ENCODE results near the gene LCE5A. TPM values are rescaled to one million over a fixed set of nuclear protein-coding genes. Genes with fewer than 3 reads are reported as not detected.
"Not testable (repeated sequence)": the region's sequence is repeated elsewhere in the genome, so short reads cannot be mapped to it uniquely, and the experiment has no call there.

The LCE5A gene
- polyA plus RNA-seq, 1 experiment = not detected

GRCh38 chr1:152479792-152480595 lies 30.6 kb upstream of the LCE5A start:
- no peaks in the 10 kb centered on the region for H3K36me3 ChIP-seq (ENCODE audit: control insufficient read depth, insufficient read depth, low read length)
- H3K27me3 ChIP-seq (ENCODE audit: control insufficient read depth, insufficient read depth, low read length) = no peaks in the 10 kb centered on the region
- no peak overlapping the region for H3K4me3 ChIP-seq (ENCODE audit: low read depth, low read length)
- ChIA-PET CTCF (interaction anchor here (0.6 to 2.8 kb wide), 9 partner anchors 10 to 549 kb away, joined by 3 to 21 read pairs (median 3); no protein-coding TSS in a partner anchor), POLR2A (no interaction called here)
- no peak for DNase-seq (ENCODE audit: low read depth)
- peak; percentile 63 for TF ChIP-seq CTCF (IDR thresholded peaks at IDR 0.05; ENCODE audit: insufficient read depth, low read depth, low read length)

- CTCF ChIA-PET = interaction anchor here (0.6 to 2.8 kb wide), 5 partner anchors 12 to 56 kb away, joined by 3 to 21 read pairs (median 3); no protein-coding TSS in a partner anchor
- DNase-seq (ENCODE audit: low read depth) = no peak
- no peaks in the 10 kb centered on the region for H3K36me3 ChIP-seq (ENCODE audit: control insufficient read depth, insufficient read depth, low read length)
- H3K27me3 ChIP-seq (ENCODE audit: control insufficient read depth, insufficient read depth, low read length) = no peaks in the 10 kb centered on the region
- POLR2A ChIA-PET = no interaction called here
- no peak overlapping the region for H3K4me3 ChIP-seq (ENCODE audit: low read depth, low read length)
- TF ChIP-seq CTCF (IDR thresholded peaks at IDR 0.05; ENCODE audit: insufficient read depth, low read depth, low read length) = no peak
Measured at GRCh38 chr1:152481869-152482664, 28.5 kb upstream of the LCE5A start.

GRCh38 chr1:152486400-152487006 lies 24.1 kb upstream of the LCE5A start:
- H3K4me3 ChIP-seq (ENCODE audit: low read depth, low read length) = no peak overlapping the region
- H3K36me3 ChIP-seq (ENCODE audit: control insufficient read depth, insufficient read depth, low read length) = no peaks in the 10 kb centered on the region
- CTCF ChIA-PET = interaction anchor here (0.6 to 2.1 kb wide), 3 partner anchors 12 to 320 kb away, joined by 3 to 9 read pairs (median 3); no protein-coding TSS in a partner anchor
- no peaks in the 10 kb centered on the region for H3K27me3 ChIP-seq (ENCODE audit: control insufficient read depth, insufficient read depth, low read length)
- POLR2A ChIA-PET = no interaction called here
- DNase-seq (ENCODE audit: low read depth) = no peak
- TF ChIP-seq CTCF (IDR thresholded peaks at IDR 0.05; ENCODE audit: insufficient read depth, low read depth, low read length) = peak; percentile 42

- H3K4me3 ChIP-seq (ENCODE audit: low read depth, low read length) = no peak overlapping the region
- DNase-seq (ENCODE audit: low read depth) = no peak
- ChIA-PET POLR2A (no interaction called here), CTCF (no interaction called here)
- no peaks in the 10 kb centered on the region for H3K36me3 ChIP-seq (ENCODE audit: control insufficient read depth, insufficient read depth, low read length)
- no peak for TF ChIP-seq CTCF (IDR thresholded peaks at IDR 0.05; ENCODE audit: insufficient read depth, low read depth, low read length)
- H3K27me3 ChIP-seq (ENCODE audit: control insufficient read depth, insufficient read depth, low read length) = no peaks in the 10 kb centered on the region
Measured at GRCh38 chr1:152487871-152488270, 22.7 kb upstream of the LCE5A start.

GRCh38 chr1:152491537-152491936 lies 19.1 kb upstream of the LCE5A start:
- H3K4me3 ChIP-seq (ENCODE audit: low read depth, low read length); DNase-seq (ENCODE audit: low read depth); H3K27me3 ChIP-seq (ENCODE audit: control insufficient read depth, insufficient read depth, low read length); H3K36me3 ChIP-seq (ENCODE audit: control insufficient read depth, insufficient read depth, low read length); POLR2A ChIA-PET: not testable (repeated sequence)
- peak; percentile 17; the same call in 1 of the 2 replicates for TF ChIP-seq CTCF (IDR thresholded peaks at IDR 0.05; ENCODE audit: insufficient read depth, low read depth, low read length)
- CTCF ChIA-PET = interaction anchor here (1.0 to 3.1 kb wide), 4 partner anchors 11 to 42 kb away, joined by 3 to 13 read pairs (median 4); no protein-coding TSS in a partner anchor

Data from BJ (cell line).